Gastroesophageal sphincter (tissue), 3 donors: Measurements from ENCODE around the gene MGAT2.

Experiments used
- EP300 ChIP-seq: sonication (generic); formaldehyde crosslinking; IDR thresholded peaks from one replicate; pipeline ENCODE4 v1.6.1; 2017; ENCODE audit warnings: antibody characterized with exemption, mild to moderate bottlenecking
- POLR2A ChIP-seq, 2 donors: fragments of 450-650 bp; IDR thresholded peaks; one replicate each; pipeline ENCODE4 v1.6.1; 2017; ENCODE audit warnings: antibody characterized with exemption in 2 of 2, mild to moderate bottlenecking in 2 of 2, moderate library complexity in 1 of 2
- TF ChIP-seq, protein P1 (sequence below), 4 experiments: fragments of 200-600 bp in 2 of 4; fragments of 450-650 bp in 2 of 4; sonication (generic) in 1 of 4; IDR thresholded peaks; one replicate each; pipeline ENCODE4 v1.5.1; 2017 to 2019; ENCODE audit warnings: antibody characterized with exemption in 4 of 4, mild to moderate bottlenecking in 2 of 4, moderate library complexity in 2 of 4

DNA sequence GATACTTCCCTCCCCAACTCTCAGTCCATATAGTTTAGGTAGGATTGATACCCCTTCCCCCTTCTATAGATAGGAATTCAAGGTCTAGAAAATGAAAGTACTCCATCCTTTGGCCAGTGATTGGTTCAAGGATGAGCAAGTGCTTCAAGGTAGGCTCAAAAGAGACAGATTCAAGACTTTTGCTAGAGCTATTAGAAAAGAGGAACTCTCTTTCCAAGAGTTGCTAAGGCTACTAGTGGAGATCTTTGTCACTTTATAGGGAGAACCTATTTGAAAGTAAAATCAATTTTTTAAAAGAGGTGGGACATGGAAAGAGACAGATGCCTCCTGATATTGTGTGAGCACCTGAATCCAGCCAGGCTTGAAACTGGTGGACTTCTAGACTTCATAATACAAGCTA lies 49.9 kb downstream of the MGAT2 start:
- TF ChIP-seq, protein P1, sequence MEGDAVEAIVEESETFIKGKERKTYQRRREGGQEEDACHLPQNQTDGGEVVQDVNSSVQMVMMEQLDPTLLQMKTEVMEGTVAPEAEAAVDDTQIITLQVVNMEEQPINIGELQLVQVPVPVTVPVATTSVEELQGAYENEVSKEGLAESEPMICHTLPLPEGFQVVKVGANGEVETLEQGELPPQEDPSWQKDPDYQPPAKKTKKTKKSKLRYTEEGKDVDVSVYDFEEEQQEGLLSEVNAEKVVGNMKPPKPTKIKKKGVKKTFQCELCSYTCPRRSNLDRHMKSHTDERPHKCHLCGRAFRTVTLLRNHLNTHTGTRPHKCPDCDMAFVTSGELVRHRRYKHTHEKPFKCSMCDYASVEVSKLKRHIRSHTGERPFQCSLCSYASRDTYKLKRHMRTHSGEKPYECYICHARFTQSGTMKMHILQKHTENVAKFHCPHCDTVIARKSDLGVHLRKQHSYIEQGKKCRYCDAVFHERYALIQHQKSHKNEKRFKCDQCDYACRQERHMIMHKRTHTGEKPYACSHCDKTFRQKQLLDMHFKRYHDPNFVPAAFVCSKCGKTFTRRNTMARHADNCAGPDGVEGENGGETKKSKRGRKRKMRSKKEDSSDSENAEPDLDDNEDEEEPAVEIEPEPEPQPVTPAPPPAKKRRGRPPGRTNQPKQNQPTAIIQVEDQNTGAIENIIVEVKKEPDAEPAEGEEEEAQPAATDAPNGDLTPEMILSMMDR (IDR thresholded peaks at IDR 0.05): no peak
- TF ChIP-seq EP300 (no peak), POLR2A (IDR thresholded peaks at IDR 0.05) (no peak)
